BE2C (cell line): ENCODE data around the gene TTF2.

Source experiments
- DNase-seq: peaks from one replicate; pipeline ENCODE4 v3.0.0-alpha.2; 2020
- H3K27me3 ChIP-seq: fragments of 250-450 bp; sonication (Bioruptor Pico); 2 replicates; pipeline ENCODE4 v1.5.1; 2020; ENCODE audit warnings: mild to moderate bottlenecking
- H3K36me3 ChIP-seq: fragments of 250-450 bp; sonication (Bioruptor Pico); 2 replicates; pipeline ENCODE4 v1.5.1; 2020; ENCODE audit warnings: mild to moderate bottlenecking
- H3K4me1 ChIP-seq: fragments of 250-450 bp; sonication (Bioruptor Pico); 2 replicates; pipeline ENCODE4 v1.5.1; 2020
- H3K4me3 ChIP-seq: 2 replicates; pipeline ENCODE4 v1.5.1; 2011; ENCODE audit warnings: low read depth, low read length
- H3K9me3 ChIP-seq: fragments of 250-450 bp; sonication (Bioruptor Pico); 2 replicates; pipeline ENCODE4 v1.5.1; 2020
- TF ChIP-seq, protein P1 (sequence below): IDR thresholded peaks from 2 replicates; pipeline ENCODE4 v1.5.1; 2012; ENCODE audit warnings: mild to moderate bottlenecking, low read depth, low read length

The TTF2 gene

GRCh38 chr1:117120774-117121588 lies 60.9 kb downstream of the TTF2 start:
- Histone ChIP-seq H3K9me3 (no peaks in the 10 kb centered on the region), H3K36me3 (no peaks in the 10 kb centered on the region), H3K4me1 (no peaks in the 10 kb centered on the region), H3K27me3 (no peaks in the 10 kb centered on the region), H3K4me3 (peak overlapping the region; percentile 86)
- TF ChIP-seq, protein P1, sequence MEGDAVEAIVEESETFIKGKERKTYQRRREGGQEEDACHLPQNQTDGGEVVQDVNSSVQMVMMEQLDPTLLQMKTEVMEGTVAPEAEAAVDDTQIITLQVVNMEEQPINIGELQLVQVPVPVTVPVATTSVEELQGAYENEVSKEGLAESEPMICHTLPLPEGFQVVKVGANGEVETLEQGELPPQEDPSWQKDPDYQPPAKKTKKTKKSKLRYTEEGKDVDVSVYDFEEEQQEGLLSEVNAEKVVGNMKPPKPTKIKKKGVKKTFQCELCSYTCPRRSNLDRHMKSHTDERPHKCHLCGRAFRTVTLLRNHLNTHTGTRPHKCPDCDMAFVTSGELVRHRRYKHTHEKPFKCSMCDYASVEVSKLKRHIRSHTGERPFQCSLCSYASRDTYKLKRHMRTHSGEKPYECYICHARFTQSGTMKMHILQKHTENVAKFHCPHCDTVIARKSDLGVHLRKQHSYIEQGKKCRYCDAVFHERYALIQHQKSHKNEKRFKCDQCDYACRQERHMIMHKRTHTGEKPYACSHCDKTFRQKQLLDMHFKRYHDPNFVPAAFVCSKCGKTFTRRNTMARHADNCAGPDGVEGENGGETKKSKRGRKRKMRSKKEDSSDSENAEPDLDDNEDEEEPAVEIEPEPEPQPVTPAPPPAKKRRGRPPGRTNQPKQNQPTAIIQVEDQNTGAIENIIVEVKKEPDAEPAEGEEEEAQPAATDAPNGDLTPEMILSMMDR, result no peak
- no peak for DNase-seq

DNA sequence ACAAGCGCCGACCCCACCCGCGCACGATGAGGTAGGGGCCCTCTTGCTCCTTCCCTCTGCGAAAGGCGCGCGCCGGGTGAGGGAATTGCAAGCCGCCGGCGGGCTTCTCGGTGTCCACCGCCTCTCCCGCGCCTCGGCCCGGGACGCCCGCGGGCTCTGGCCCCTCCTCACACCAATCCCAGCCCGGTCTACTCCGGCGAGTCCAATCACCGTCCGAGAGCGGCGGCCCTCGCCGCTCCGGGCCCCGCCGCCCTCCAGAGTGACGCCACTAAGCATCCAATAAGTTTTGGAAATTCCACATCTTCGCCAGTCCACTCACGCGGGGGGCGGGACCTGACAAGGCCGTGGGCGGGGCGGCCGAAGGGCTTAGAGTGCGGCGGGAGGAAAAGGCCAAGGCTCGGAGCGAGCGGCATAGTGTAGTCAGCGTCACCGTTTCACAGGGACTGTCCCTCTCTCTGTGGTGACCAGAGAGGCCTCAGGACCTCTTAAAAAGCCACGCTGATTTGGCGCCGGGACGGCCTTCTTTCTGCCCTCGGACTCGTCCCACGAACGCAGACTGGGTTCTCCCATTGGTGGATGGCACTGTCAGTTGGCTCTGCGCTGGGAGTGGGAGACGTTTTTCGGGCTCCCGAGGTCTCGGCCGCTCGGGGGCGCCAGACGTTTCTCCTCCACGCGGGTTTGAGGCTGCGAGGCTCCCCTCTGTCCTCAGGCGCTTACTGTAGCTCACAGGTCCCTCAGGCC lies 61.6 kb downstream of the TTF2 start, which contains the start of gene TRIM45:
TSS of gene TRIM45 (minus strand) at position 161 of the 741 bp plus-strand sequence. CDS start 548 bp downstream, outside the sequence.
- Histone ChIP-seq H3K27me3 (no peaks in the 10 kb centered on the region), H3K4me1 (no peaks in the 10 kb centered on the region), H3K9me3 (no peaks in the 10 kb centered on the region), H3K36me3 (no peaks in the 10 kb centered on the region), H3K4me3 (peak within 1 kb of the TSS; percentile 86)
- TF ChIP-seq, protein P1, result peak; percentile 80
- DNase-seq, result peak; percentile 97

GRCh38 chr1:117122330-117123025 lies 62.4 kb downstream of the TTF2 start:
- no peaks in the 10 kb centered on the region for H3K27me3 ChIP-seq
- TF ChIP-seq, protein P1, result no peak
- H3K9me3 ChIP-seq, result no peaks in the 10 kb centered on the region
- DNase-seq, result no peak
- H3K4me1 ChIP-seq, result no peaks in the 10 kb centered on the region
- no peaks in the 10 kb centered on the region for H3K36me3 ChIP-seq
- H3K4me3 ChIP-seq, result peak overlapping the region; percentile 86

DNA sequence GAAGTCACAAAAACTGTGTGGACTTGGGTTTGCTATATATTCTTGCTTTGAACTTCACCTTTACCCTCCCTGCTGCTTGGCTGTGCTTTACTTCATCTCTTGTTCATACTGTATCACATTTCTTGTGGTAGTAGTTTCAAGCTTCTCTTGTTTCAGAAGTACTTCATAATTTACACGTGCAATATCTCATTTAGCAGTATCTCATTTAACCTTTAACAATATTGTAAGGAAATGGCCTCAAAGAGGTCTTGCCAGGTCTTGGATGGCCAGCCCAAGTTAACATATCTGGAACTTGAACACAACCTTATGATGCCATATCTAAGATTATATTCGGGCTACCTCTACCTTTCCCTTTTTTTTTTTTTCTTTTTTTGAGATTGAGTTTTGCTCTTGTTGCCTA lies 63.1 kb downstream of the TTF2 start:
- TF ChIP-seq, protein P1, result no peak
- Histone ChIP-seq H3K4me1 (no peaks in the 10 kb centered on the region), H3K36me3 (no peaks in the 10 kb centered on the region)

GRCh38 chr1:117124661-117125060 lies 64.5 kb downstream of the TTF2 start:
- no peaks in the 10 kb centered on the region for H3K27me3 ChIP-seq
- H3K4me3 ChIP-seq, result no peak overlapping the region
- H3K36me3 ChIP-seq, result no peaks in the 10 kb centered on the region
- DNase-seq, result no peak
- H3K4me1 ChIP-seq, result no peaks in the 10 kb centered on the region
- H3K9me3 ChIP-seq, result no peaks in the 10 kb centered on the region
- TF ChIP-seq, protein P1, result no peak

More for the DNA sequence above, 63.1 kb downstream of the TTF2 start:
- Histone ChIP-seq H3K27me3 (no peaks in the 10 kb centered on the region), H3K9me3 (no peaks in the 10 kb centered on the region), H3K4me3 (no peak overlapping the region)
- no peak for DNase-seq
